H9 (cell line): ENCODE measurements around the gene SPATA2. TPM values are rescaled to one million over a fixed set of nuclear protein-coding genes. Genes with fewer than 3 reads are reported as not detected.

ENCODE experiments used
- DNase-seq: peaks from one replicate; pipeline ENCODE4 v3.0.0-alpha.2; 2017
- H2AFZ ChIP-seq: one replicate; pipeline ENCODE4 v1.6.1; 2013; ENCODE audit warnings: mild to moderate bottlenecking, low read length, control low read depth, moderate library complexity
- H2AK5ac ChIP-seq: 2 replicates; pipeline ENCODE4 v1.6.1; 2013; ENCODE audit warnings: low read length, control low read depth, mixed read lengths; ENCODE audit not compliant: insufficient read length
- H2BK120ac ChIP-seq: one replicate; pipeline ENCODE4 v1.6.1; 2013; ENCODE audit warnings: low read depth, mild to moderate bottlenecking, low read length, control low read depth, inconsistent platforms; ENCODE audit not compliant: poor library complexity, severe bottlenecking
- H2BK12ac ChIP-seq: 2 replicates; pipeline ENCODE4 v1.6.1; 2013; ENCODE audit warnings: low read length, control low read depth, mixed read lengths, low read depth; ENCODE audit not compliant: insufficient read length
- H2BK15ac ChIP-seq: 2 replicates; pipeline ENCODE4 v1.6.1; 2013; ENCODE audit warnings: low read depth, low read length, control low read depth
- H2BK20ac ChIP-seq: one replicate; pipeline ENCODE4 v1.6.1; 2013; ENCODE audit warnings: low read depth, mild to moderate bottlenecking, low read length, control low read depth, inconsistent platforms; ENCODE audit not compliant: poor library complexity, severe bottlenecking
- H2BK5ac ChIP-seq: 2 replicates; pipeline ENCODE4 v1.6.1; 2013; ENCODE audit warnings: low read length, control low read depth, mixed read lengths; ENCODE audit not compliant: insufficient read length
- H3K14ac ChIP-seq: 2 replicates; pipeline ENCODE4 v1.6.1; 2013; ENCODE audit warnings: low read length, control low read depth; ENCODE audit not compliant: insufficient read depth
- H3K18ac ChIP-seq: 2 replicates; pipeline ENCODE4 v1.6.1; 2013; ENCODE audit warnings: low read depth, mild to moderate bottlenecking, mixed read lengths, low read length, control low read depth; ENCODE audit not compliant: insufficient read length
- H3K23ac ChIP-seq: 2 replicates; pipeline ENCODE4 v1.6.1; 2013; ENCODE audit warnings: low read length, control low read depth, mixed read lengths, low read depth; ENCODE audit not compliant: insufficient read length
- H3K23me2 ChIP-seq: 2 replicates; pipeline ENCODE4 v1.6.1; 2013; ENCODE audit warnings: low read depth, mild to moderate bottlenecking, mixed read lengths, low read length, control low read depth; ENCODE audit not compliant: insufficient read length, poor library complexity, severe bottlenecking
- H3K27ac ChIP-seq: 2 replicates; pipeline ENCODE4 v1.5.1; 2013; ENCODE audit warnings: low read length, control low read depth, mixed read lengths, low read depth; ENCODE audit not compliant: insufficient read length
- H3K27me3 ChIP-seq: 2 replicates; pipeline ENCODE4 v1.6.1; 2013; ENCODE audit warnings: low read length, control low read depth, inconsistent platforms; ENCODE audit not compliant: insufficient read depth
- H3K4ac ChIP-seq: 2 replicates; pipeline ENCODE4 v1.6.1; 2013; ENCODE audit warnings: low read depth, mild to moderate bottlenecking, control low read depth, inconsistent platforms, low read length, moderate library complexity
- H3K4me1 ChIP-seq: 2 replicates; pipeline ENCODE4 v1.6.1; 2013; ENCODE audit warnings: low read length, control low read depth, inconsistent platforms; ENCODE audit not compliant: insufficient read depth
- H3K4me2 ChIP-seq: 2 replicates; pipeline ENCODE4 v1.6.1; 2013; ENCODE audit warnings: low read length, control low read depth, mixed read lengths; ENCODE audit not compliant: insufficient read length, insufficient read depth
- H3K56ac ChIP-seq: 2 replicates; pipeline ENCODE4 v1.6.1; 2013; ENCODE audit warnings: low read depth, mild to moderate bottlenecking, mixed read lengths, low read length, control low read depth; ENCODE audit not compliant: insufficient read length
- H3K79me1 ChIP-seq: 2 replicates; pipeline ENCODE4 v1.6.1; 2013; ENCODE audit warnings: low read depth, mild to moderate bottlenecking, moderate library complexity, low read length, control low read depth, inconsistent platforms; ENCODE audit not compliant: insufficient read depth, poor library complexity, severe bottlenecking
- H3K79me2 ChIP-seq: 2 replicates; pipeline ENCODE4 v1.6.1; 2013; ENCODE audit warnings: low read length, control low read depth, inconsistent platforms; ENCODE audit not compliant: insufficient read depth
- H3K9ac ChIP-seq: 2 replicates; pipeline ENCODE4 v1.6.1; 2013; ENCODE audit warnings: low read length, control low read depth, mixed read lengths; ENCODE audit not compliant: insufficient read length; ENCODE audit errors: extremely low read depth
- H3K9me3 ChIP-seq: one replicate; pipeline ENCODE4 v1.6.1; 2013; ENCODE audit warnings: low read depth, low read length, inconsistent platforms; ENCODE audit not compliant: control insufficient read depth
- H3T11ph ChIP-seq: one replicate; pipeline ENCODE4 v1.6.1; 2013; ENCODE audit warnings: mild to moderate bottlenecking, low read length, control low read depth, inconsistent platforms
- H4K20me1 ChIP-seq: one replicate; pipeline ENCODE4 v1.6.1; 2013; ENCODE audit not compliant: control insufficient read depth, insufficient read length, insufficient read depth
- H4K5ac ChIP-seq: 2 replicates; pipeline ENCODE4 v1.6.1; 2013; ENCODE audit warnings: low read depth, mild to moderate bottlenecking, mixed read lengths, low read length, control low read depth; ENCODE audit not compliant: insufficient read length
- H4K8ac ChIP-seq: replicated peaks from 2 replicates; pipeline ENCODE4 v1.6.1; 2013; ENCODE audit warnings: low read length, control low read depth, mixed read lengths, low read depth; ENCODE audit not compliant: insufficient read length
- H4K91ac ChIP-seq: 2 replicates; pipeline ENCODE4 v1.6.1; 2013; ENCODE audit warnings: low read depth, mild to moderate bottlenecking, moderate library complexity, mixed read lengths, low read length, control low read depth; ENCODE audit not compliant: insufficient read length
- H3K27ac Mint-ChIP-seq, 3 experiments: 2 replicates in 2 of 3; 3 replicates in 1 of 3; pipeline ENCODE4 v1.8.0; 2020 to 2021; ENCODE audit warnings: mixed read lengths in 3 of 3, mild to moderate bottlenecking in 1 of 3, moderate library complexity in 1 of 3
- H3K27me3 Mint-ChIP-seq: 2 replicates; pipeline ENCODE4 v1.8.0; 2021; ENCODE audit warnings: low read depth, mild to moderate bottlenecking, moderate library complexity, mixed read lengths
- H3K36me3 Mint-ChIP-seq, 3 experiments: 2 replicates in 2 of 3; 3 replicates in 1 of 3; pipeline ENCODE4 v1.8.0; 2020 to 2021; ENCODE audit warnings: low read depth in 3 of 3, mixed read lengths in 3 of 3; ENCODE audit not compliant: insufficient read depth in 1 of 3
- H3K4me1 Mint-ChIP-seq, 2 experiments: 2 replicates each; pipeline ENCODE4 v1.8.0; 2020; ENCODE audit warnings: mixed read lengths in 2 of 2
- H3K4me3 Mint-ChIP-seq, 2 experiments: 2 replicates in 1 of 2; 3 replicates in 1 of 2; pipeline ENCODE4 v1.8.0; 2020 to 2021; ENCODE audit warnings: mild to moderate bottlenecking in 2 of 2, mixed read lengths in 2 of 2, moderate library complexity in 1 of 2
- H3K9me3 Mint-ChIP-seq, 2 experiments: 2 replicates in 1 of 2; 3 replicates in 1 of 2; pipeline ENCODE4 v1.8.0; 2020; ENCODE audit warnings: mild to moderate bottlenecking in 2 of 2, mixed read lengths in 2 of 2, moderate library complexity in 1 of 2
- WGBS: extraction: QIAGEN DNeasy Blood & Tissue Kit; methylation state at CpG from one replicate; pipeline ENCODE4 v1.1.7; 2013; ENCODE audit warnings: missing lambda C conversion rate, low lambda C conversion rate, mixed read lengths; ENCODE audit not compliant: insufficient read length; ENCODE audit errors: extremely low coverage; 5-methylcytosine and 5-hydroxymethylcytosine counted together
- total RNA-seq: library from RNA; stranded (reverse); gene quantifications from 2 replicates; pipeline ENCODE4 v1.2.1, GENCODE V29; 2021
- TF ChIP-seq, protein P1 (sequence below): fragments of 200-600 bp; sonication (generic); conservative IDR thresholded peaks from 3 replicates; pipeline ENCODE4 v1.8.0; 2021; ENCODE audit warnings: antibody characterized with exemption, mild to moderate bottlenecking

The SPATA2 gene
- total RNA-seq, 1 experiment from 2014 or later: 9.6 TPM

DNA sequence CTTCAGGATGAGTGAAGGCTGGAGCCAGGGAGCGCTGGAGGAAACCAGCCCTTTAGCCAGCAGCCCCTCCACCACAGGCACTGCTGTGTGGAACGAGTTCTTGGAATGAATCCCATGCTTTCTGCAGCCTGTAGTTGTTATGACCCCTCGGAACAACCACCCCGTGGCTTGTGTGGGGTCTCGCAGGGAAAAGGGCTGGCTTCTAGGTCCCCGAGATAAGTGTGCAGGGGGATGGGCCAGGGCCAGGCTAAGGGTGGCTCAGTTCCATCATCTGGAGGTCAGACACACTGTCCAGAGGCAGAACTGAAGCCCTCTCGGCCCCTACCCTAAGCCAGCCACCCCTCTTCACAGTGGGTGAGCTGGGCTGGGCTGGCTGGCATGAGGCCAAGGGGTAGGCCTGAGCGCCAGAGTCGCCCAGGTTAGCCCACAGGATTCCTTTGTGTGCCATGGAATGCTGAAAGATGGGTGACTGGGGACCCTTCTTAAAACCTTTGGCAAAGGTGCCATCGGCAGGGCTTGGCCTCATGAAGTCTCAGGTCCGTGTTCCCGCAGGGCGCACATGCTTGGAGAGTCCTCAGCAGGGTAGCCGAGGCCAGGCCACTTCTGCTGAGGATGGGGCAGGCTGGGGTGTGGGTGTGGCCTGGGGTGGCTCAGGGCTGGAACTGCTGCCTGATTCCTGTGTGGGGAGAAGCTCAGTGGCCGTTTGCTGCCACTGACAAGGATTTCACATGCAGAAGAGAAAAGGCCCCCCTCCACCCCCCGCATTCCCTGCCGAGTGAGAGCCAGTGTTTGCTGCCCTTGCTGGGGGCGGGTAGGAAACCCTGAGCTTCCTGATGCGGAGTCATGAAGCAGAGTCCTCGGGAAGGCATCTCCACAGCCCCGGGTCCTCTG, 24.6 kb downstream of the SPATA2 start:
- Histone ChIP-seq H3K27ac (no peak overlapping the region), H3T11ph (no peak overlapping the region), H4K20me1 (no peaks in the 10 kb centered on the region), H4K8ac (no peak overlapping the region), H3K18ac (no peak overlapping the region), H2AK5ac (no peak overlapping the region), H3K9me3 (no peaks in the 10 kb centered on the region), H3K9ac (no peak overlapping the region), H3K4me1 (no peaks in the 10 kb centered on the region), H2BK12ac (no peak overlapping the region), H3K4ac (no peak overlapping the region), H2BK20ac (no peak overlapping the region), H3K23me2 (no peaks in the 10 kb centered on the region), H3K14ac (no peak overlapping the region), H3K4me2 (no peak overlapping the region), H2BK15ac (no peak overlapping the region), H3K27me3 (no peaks in the 10 kb centered on the region), H4K5ac (no peak overlapping the region), H3K23ac (no peak overlapping the region), H3K79me2 (no peaks in the 10 kb centered on the region), H4K91ac (no peak overlapping the region), H2BK120ac (no peak overlapping the region), H2AFZ (no peak overlapping the region), H2BK5ac (no peak overlapping the region), H3K56ac (no peak overlapping the region), H3K79me1 (no peaks in the 10 kb centered on the region)
- Mint-ChIP-seq H3K4me1 (peaks cover 28 to 49% of the 10 kb centered on the region in 2 experiments), H3K4me3 (no peak overlapping the region), H3K27ac (peak overlapping the region in 1 of 3 experiments; percentile 44; a peak in 1 of 7 replicates), H3K36me3 (peaks cover 3 to 10% (median 7%) of the 10 kb centered on the region in 3 experiments; a peak in 4 of 7 replicates), H3K9me3 (no peaks in the 10 kb centered on the region), H3K27me3 (peaks cover 1% of the 10 kb centered on the region)
- WGBS: no CpG with 5 or more reads among the region's 21 CpGs
- TF ChIP-seq, protein P1, sequence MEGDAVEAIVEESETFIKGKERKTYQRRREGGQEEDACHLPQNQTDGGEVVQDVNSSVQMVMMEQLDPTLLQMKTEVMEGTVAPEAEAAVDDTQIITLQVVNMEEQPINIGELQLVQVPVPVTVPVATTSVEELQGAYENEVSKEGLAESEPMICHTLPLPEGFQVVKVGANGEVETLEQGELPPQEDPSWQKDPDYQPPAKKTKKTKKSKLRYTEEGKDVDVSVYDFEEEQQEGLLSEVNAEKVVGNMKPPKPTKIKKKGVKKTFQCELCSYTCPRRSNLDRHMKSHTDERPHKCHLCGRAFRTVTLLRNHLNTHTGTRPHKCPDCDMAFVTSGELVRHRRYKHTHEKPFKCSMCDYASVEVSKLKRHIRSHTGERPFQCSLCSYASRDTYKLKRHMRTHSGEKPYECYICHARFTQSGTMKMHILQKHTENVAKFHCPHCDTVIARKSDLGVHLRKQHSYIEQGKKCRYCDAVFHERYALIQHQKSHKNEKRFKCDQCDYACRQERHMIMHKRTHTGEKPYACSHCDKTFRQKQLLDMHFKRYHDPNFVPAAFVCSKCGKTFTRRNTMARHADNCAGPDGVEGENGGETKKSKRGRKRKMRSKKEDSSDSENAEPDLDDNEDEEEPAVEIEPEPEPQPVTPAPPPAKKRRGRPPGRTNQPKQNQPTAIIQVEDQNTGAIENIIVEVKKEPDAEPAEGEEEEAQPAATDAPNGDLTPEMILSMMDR: no peak
- DNase-seq: peak; percentile 55
